ENCODE measurements around the gene FAM185A.
"Not testable (repeated sequence)": the region's sequence is repeated elsewhere in the genome, so short reads cannot be mapped to it uniquely, and the experiment has no call there.

The FAM185A gene

GRCh38 chr7:102759934-102760333 lies 11.1 kb downstream of the FAM185A start:
- H3K27me3 Mint-ChIP-seq, result not testable (repeated sequence)

GRCh38 chr7:102761234-102761633 lies 12.4 kb downstream of the FAM185A start:
- not testable (repeated sequence) for H3K27ac Mint-ChIP-seq; H3K36me3 Mint-ChIP-seq (ENCODE audit: low read depth); H3K4me1 Mint-ChIP-seq (ENCODE audit: low read depth); H3K4me3 Mint-ChIP-seq; H3K27me3 Mint-ChIP-seq; DNase-seq; H3K9me3 Mint-ChIP-seq

More at GRCh38 chr7:102759934-102760333, 11.1 kb downstream of the FAM185A start:
- not testable (repeated sequence) for H3K4me3 Mint-ChIP-seq; DNase-seq; H3K4me1 Mint-ChIP-seq (ENCODE audit: low read depth); H3K27ac Mint-ChIP-seq; H3K9me3 Mint-ChIP-seq
- H3K36me3 Mint-ChIP-seq (ENCODE audit: low read depth), result peaks cover 12% of the 10 kb centered on the region

GRCh38 chr7:102763295-102763905 lies 14.6 kb downstream of the FAM185A start:
- DNase-seq; H3K4me1 Mint-ChIP-seq (ENCODE audit: low read depth); H3K4me3 Mint-ChIP-seq; H3K36me3 Mint-ChIP-seq (ENCODE audit: low read depth); H3K27me3 Mint-ChIP-seq; H3K9me3 Mint-ChIP-seq; H3K27ac Mint-ChIP-seq: not testable (repeated sequence)

GRCh38 chr7:102769657-102770192 lies 20.9 kb downstream of the FAM185A start:
- H3K27me3 Mint-ChIP-seq; H3K27ac Mint-ChIP-seq; H3K4me3 Mint-ChIP-seq; H3K36me3 Mint-ChIP-seq (ENCODE audit: low read depth); H3K9me3 Mint-ChIP-seq; DNase-seq; H3K4me1 Mint-ChIP-seq (ENCODE audit: low read depth): not testable (repeated sequence)

GRCh38 chr7:102770467-102770866 lies 21.7 kb downstream of the FAM185A start:
- not testable (repeated sequence) for H3K27ac Mint-ChIP-seq; H3K36me3 Mint-ChIP-seq (ENCODE audit: low read depth); H3K4me1 Mint-ChIP-seq (ENCODE audit: low read depth); DNase-seq; H3K9me3 Mint-ChIP-seq; H3K27me3 Mint-ChIP-seq; H3K4me3 Mint-ChIP-seq

- not testable (repeated sequence) for H3K27ac Mint-ChIP-seq; DNase-seq; H3K4me3 Mint-ChIP-seq; H3K9me3 Mint-ChIP-seq; H3K4me1 Mint-ChIP-seq (ENCODE audit: low read depth); H3K27me3 Mint-ChIP-seq
- peaks cover 28% of the 10 kb centered on the region for H3K36me3 Mint-ChIP-seq (ENCODE audit: low read depth)
Observed at GRCh38 chr7:102776217-102776616, 27.4 kb downstream of the FAM185A start.

- not testable (repeated sequence) for H3K27ac Mint-ChIP-seq; H3K27me3 Mint-ChIP-seq; H3K4me1 Mint-ChIP-seq (ENCODE audit: low read depth)
Observed at GRCh38 chr7:102778663-102779062, 29.9 kb downstream of the FAM185A start.

GRCh38 chr7:102780926-102781325 lies 32.1 kb downstream of the FAM185A start:
- not testable (repeated sequence) for H3K4me1 Mint-ChIP-seq (ENCODE audit: low read depth); H3K4me3 Mint-ChIP-seq; H3K27ac Mint-ChIP-seq; H3K27me3 Mint-ChIP-seq; H3K9me3 Mint-ChIP-seq; DNase-seq
- peaks cover 31% of the 10 kb centered on the region for H3K36me3 Mint-ChIP-seq (ENCODE audit: low read depth)

More at GRCh38 chr7:102778663-102779062, 29.9 kb downstream of the FAM185A start:
- DNase-seq, H3K9me3 Mint-ChIP-seq, H3K4me3 Mint-ChIP-seq: not testable (repeated sequence)
- H3K36me3 Mint-ChIP-seq (ENCODE audit: low read depth), result peaks cover 31% of the 10 kb centered on the region

- DNase-seq; H3K27ac Mint-ChIP-seq; H3K27me3 Mint-ChIP-seq; H3K4me1 Mint-ChIP-seq (ENCODE audit: low read depth); H3K9me3 Mint-ChIP-seq; H3K4me3 Mint-ChIP-seq: not testable (repeated sequence)
- H3K36me3 Mint-ChIP-seq (ENCODE audit: low read depth), result peaks cover 22% of the 10 kb centered on the region
Observed at GRCh38 chr7:102788770-102789169, 40.0 kb downstream of the FAM185A start.

- peaks cover 34% of the 10 kb centered on the region for H3K36me3 Mint-ChIP-seq (ENCODE audit: low read depth)
- not testable (repeated sequence) for H3K4me3 Mint-ChIP-seq; DNase-seq; H3K9me3 Mint-ChIP-seq; H3K27ac Mint-ChIP-seq; H3K4me1 Mint-ChIP-seq (ENCODE audit: low read depth); H3K27me3 Mint-ChIP-seq
Observed at GRCh38 chr7:102790364-102791100, 41.7 kb downstream of the FAM185A start.

GRCh38 chr7:102791367-102791766 lies 42.6 kb downstream of the FAM185A start:
- peaks cover 38% of the 10 kb centered on the region for H3K36me3 Mint-ChIP-seq (ENCODE audit: low read depth)
- H3K4me1 Mint-ChIP-seq (ENCODE audit: low read depth); DNase-seq; H3K27me3 Mint-ChIP-seq; H3K9me3 Mint-ChIP-seq; H3K27ac Mint-ChIP-seq; H3K4me3 Mint-ChIP-seq: not testable (repeated sequence)

GRCh38 chr7:102791831-102792230 lies 43.0 kb downstream of the FAM185A start:
- not testable (repeated sequence) for H3K27me3 Mint-ChIP-seq; DNase-seq; H3K4me3 Mint-ChIP-seq; H3K27ac Mint-ChIP-seq; H3K9me3 Mint-ChIP-seq; H3K4me1 Mint-ChIP-seq (ENCODE audit: low read depth)
- peaks cover 43% of the 10 kb centered on the region for H3K36me3 Mint-ChIP-seq (ENCODE audit: low read depth)

- not testable (repeated sequence) for DNase-seq; H3K4me1 Mint-ChIP-seq (ENCODE audit: low read depth); H3K27ac Mint-ChIP-seq; H3K9me3 Mint-ChIP-seq; H3K27me3 Mint-ChIP-seq; H3K4me3 Mint-ChIP-seq
- peaks cover 30% of the 10 kb centered on the region for H3K36me3 Mint-ChIP-seq (ENCODE audit: low read depth)
Observed at GRCh38 chr7:102794567-102794966, 45.8 kb downstream of the FAM185A start.

- H3K36me3 Mint-ChIP-seq (ENCODE audit: low read depth), result peaks cover 31% of the 10 kb centered on the region
- not testable (repeated sequence) for H3K4me3 Mint-ChIP-seq; H3K27me3 Mint-ChIP-seq; DNase-seq; H3K4me1 Mint-ChIP-seq (ENCODE audit: low read depth); H3K9me3 Mint-ChIP-seq; H3K27ac Mint-ChIP-seq
Observed at GRCh38 chr7:102795987-102796595, 47.3 kb downstream of the FAM185A start.

GRCh38 chr7:102806613-102807012 lies 57.8 kb downstream of the FAM185A start:
- peaks cover 9% of the 10 kb centered on the region for H3K9me3 Mint-ChIP-seq
- DNase-seq, result no peak
- H3K4me1 Mint-ChIP-seq (ENCODE audit: low read depth), result no peaks in the 10 kb centered on the region
- H3K27ac Mint-ChIP-seq, result no peak overlapping the region
- no peak overlapping the region for H3K4me3 Mint-ChIP-seq
- no peaks in the 10 kb centered on the region for H3K27me3 Mint-ChIP-seq
- peaks cover 14% of the 10 kb centered on the region for H3K36me3 Mint-ChIP-seq (ENCODE audit: low read depth)
